ENCODE results near the gene KCTD16.

KCTD16 gene

GRCh38 chr5:144166696-144167095, 4.0 kb upstream of the KCTD16 start:
- no peak for DNase-seq (ENCODE audit: low read depth)

- no peak for DNase-seq (ENCODE audit: low read depth)
These were observed 2.7 kb upstream of the KCTD16 start for GRCh38 chr5:144167998-144168397.

- DNase-seq (ENCODE audit: low read depth): no peak
These were observed 783 bp upstream of the KCTD16 start for GRCh38 chr5:144169904-144170275.

- DNase-seq (ENCODE audit: low read depth): no peak
These were observed 3.1 kb downstream of the KCTD16 start for GRCh38 chr5:144173766-144174165.

GRCh38 chr5:144177548-144177947, 6.9 kb downstream of the KCTD16 start:
- DNase-seq (ENCODE audit: low read depth): no peak

- DNase-seq (ENCODE audit: low read depth): no peak
These were observed 8.6 kb downstream of the KCTD16 start for GRCh38 chr5:144179226-144179625.

GRCh38 chr5:144183254-144183889, 12.7 kb downstream of the KCTD16 start:
- DNase-seq (ENCODE audit: low read depth): no peak

- peak; percentile 91 for DNase-seq (ENCODE audit: low read depth)
These were observed 17.1 kb downstream of the KCTD16 start for GRCh38 chr5:144187699-144188294.

GRCh38 chr5:144189800-144190429, 19.2 kb downstream of the KCTD16 start:
- DNase-seq (ENCODE audit: low read depth): no peak

GRCh38 chr5:144191531-144191930, 20.9 kb downstream of the KCTD16 start:
- DNase-seq (ENCODE audit: low read depth): no peak

- DNase-seq (ENCODE audit: low read depth): peak; percentile 77
These were observed 21.3 kb downstream of the KCTD16 start for GRCh38 chr5:144191998-144192397.

GRCh38 chr5:144192661-144193060, 22.0 kb downstream of the KCTD16 start:
- no peak for DNase-seq (ENCODE audit: low read depth)

GRCh38 chr5:144194144-144194543, 23.5 kb downstream of the KCTD16 start:
- DNase-seq (ENCODE audit: low read depth): no peak

GRCh38 chr5:144195448-144195847, 24.8 kb downstream of the KCTD16 start:
- DNase-seq (ENCODE audit: low read depth): no peak

- DNase-seq (ENCODE audit: low read depth): no peak
These were observed 25.9 kb downstream of the KCTD16 start for GRCh38 chr5:144196612-144197011.

- DNase-seq (ENCODE audit: low read depth): no peak
These were observed 27.7 kb downstream of the KCTD16 start for GRCh38 chr5:144198386-144198785.

- no peak for DNase-seq (ENCODE audit: low read depth)
These were observed 30.9 kb downstream of the KCTD16 start for GRCh38 chr5:144201588-144201987.

- no peak for DNase-seq (ENCODE audit: low read depth)
These were observed 31.4 kb downstream of the KCTD16 start for GRCh38 chr5:144202072-144202471.

GRCh38 chr5:144202726-144203125, 32.1 kb downstream of the KCTD16 start:
- DNase-seq (ENCODE audit: low read depth): no peak

- DNase-seq (ENCODE audit: low read depth): peak; percentile 78
These were observed 33.3 kb downstream of the KCTD16 start for GRCh38 chr5:144203750-144204596.

- no peak for DNase-seq (ENCODE audit: low read depth)
These were observed 34.5 kb downstream of the KCTD16 start for GRCh38 chr5:144205141-144205551.

- DNase-seq (ENCODE audit: low read depth): no peak
These were observed 35.5 kb downstream of the KCTD16 start for GRCh38 chr5:144206141-144206540.

Measured in fibroblast of the conjunctiva (primary cell).